ENCODE results near the gene NTN4. TPM values are rescaled to one million over a fixed set of nuclear protein-coding genes. Genes with fewer than 3 reads are reported as not detected.
"Not testable (repeated sequence)": the region's sequence is repeated elsewhere in the genome, so short reads cannot be mapped to it uniquely, and the experiment has no call there.

Gene NTN4
- total RNA-seq, 3 donors from 2014 or later = 0.13 to 0.16 (median 0.16) TPM

- ATAC-seq = no peak
- DNase-seq = no peak
- peaks cover 21% of the 10 kb centered on the region for H3K9me3 Mint-ChIP-seq
- H3K4me3 Mint-ChIP-seq = no peak overlapping the region
- H3K36me3 Mint-ChIP-seq (ENCODE audit: insufficient read depth) = peaks cover 4% of the 10 kb centered on the region
- H3K27me3 Mint-ChIP-seq (ENCODE audit: low read depth) = no peaks in the 10 kb centered on the region
- no peaks in the 10 kb centered on the region for H3K4me1 Mint-ChIP-seq (ENCODE audit: low read depth)
Measured at GRCh38 chr12:95742586-95742985, 48.0 kb downstream of the NTN4 start.

DNA sequence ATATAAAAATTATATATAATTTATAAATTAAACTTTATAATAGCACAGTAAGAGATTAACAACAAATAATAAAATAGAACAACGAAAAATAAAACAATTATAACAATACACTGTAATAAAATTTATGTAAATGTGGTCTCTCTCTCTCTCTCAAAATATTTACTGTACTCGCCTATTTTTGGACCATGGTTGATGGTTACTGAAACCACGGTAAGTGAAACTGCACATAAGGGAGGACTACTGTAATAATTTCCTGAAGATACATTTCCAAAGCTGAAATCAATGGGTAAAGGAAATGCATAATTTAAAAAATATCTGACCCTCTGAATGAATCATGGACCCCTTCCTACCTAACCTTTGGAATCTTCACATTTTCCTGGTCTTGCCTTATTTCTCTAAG, 48.9 kb downstream of the NTN4 start:
- H3K4me3 Mint-ChIP-seq = no peak overlapping the region
- peaks cover 19% of the 10 kb centered on the region for H3K9me3 Mint-ChIP-seq
- no peaks in the 10 kb centered on the region for H3K4me1 Mint-ChIP-seq (ENCODE audit: low read depth)
- no peak for DNase-seq
- ATAC-seq = no peak
- peaks cover 4% of the 10 kb centered on the region for H3K36me3 Mint-ChIP-seq (ENCODE audit: insufficient read depth)
- no peaks in the 10 kb centered on the region for H3K27me3 Mint-ChIP-seq (ENCODE audit: low read depth)

DNA sequence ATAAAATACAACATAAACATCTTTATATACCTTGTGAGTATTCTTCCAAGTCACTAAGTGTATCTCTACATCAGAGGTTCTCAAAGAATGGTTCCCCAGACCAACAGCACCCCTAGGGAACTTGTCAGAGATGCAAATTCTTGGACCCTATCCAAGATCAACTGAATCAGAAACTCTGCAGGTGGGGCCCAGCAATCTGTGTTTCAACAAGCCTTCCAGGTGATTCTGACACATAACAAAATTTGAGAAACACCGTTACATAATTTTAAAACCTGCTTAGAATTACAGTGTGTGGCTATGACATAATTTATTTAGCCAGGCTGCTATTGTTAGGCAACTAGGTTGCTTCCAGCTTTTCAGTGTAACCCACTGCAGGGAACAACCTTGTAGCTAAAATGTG, 49.8 kb downstream of the NTN4 start:
- Mint-ChIP-seq H3K27me3 (ENCODE audit: low read depth) (no peaks in the 10 kb centered on the region), H3K4me1 (ENCODE audit: low read depth) (no peaks in the 10 kb centered on the region), H3K9me3 (peaks cover 12% of the 10 kb centered on the region), H3K4me3 (no peak overlapping the region), H3K36me3 (ENCODE audit: insufficient read depth) (peaks cover 1% of the 10 kb centered on the region)
- no peak for ATAC-seq
- no peak for DNase-seq

GRCh38 chr12:95739561-95740313, 50.8 kb downstream of the NTN4 start:
- ATAC-seq (no peak), DNase-seq (no peak)
- H3K36me3 Mint-ChIP-seq (ENCODE audit: insufficient read depth) = no peaks in the 10 kb centered on the region
- H3K27me3 Mint-ChIP-seq (ENCODE audit: low read depth) = no peaks in the 10 kb centered on the region
- no peak overlapping the region for H3K4me3 Mint-ChIP-seq
- H3K4me1 Mint-ChIP-seq (ENCODE audit: low read depth) = no peaks in the 10 kb centered on the region
- H3K9me3 Mint-ChIP-seq = peaks cover 2% of the 10 kb centered on the region

GRCh38 chr12:95738024-95738611, 52.4 kb downstream of the NTN4 start:
- no peak overlapping the region for H3K4me3 Mint-ChIP-seq
- H3K9me3 Mint-ChIP-seq = no peaks in the 10 kb centered on the region
- ATAC-seq = no peak
- H3K36me3 Mint-ChIP-seq (ENCODE audit: insufficient read depth) = no peaks in the 10 kb centered on the region
- H3K27me3 Mint-ChIP-seq (ENCODE audit: low read depth) = no peaks in the 10 kb centered on the region
- no peaks in the 10 kb centered on the region for H3K4me1 Mint-ChIP-seq (ENCODE audit: low read depth)
- DNase-seq = no peak

DNA sequence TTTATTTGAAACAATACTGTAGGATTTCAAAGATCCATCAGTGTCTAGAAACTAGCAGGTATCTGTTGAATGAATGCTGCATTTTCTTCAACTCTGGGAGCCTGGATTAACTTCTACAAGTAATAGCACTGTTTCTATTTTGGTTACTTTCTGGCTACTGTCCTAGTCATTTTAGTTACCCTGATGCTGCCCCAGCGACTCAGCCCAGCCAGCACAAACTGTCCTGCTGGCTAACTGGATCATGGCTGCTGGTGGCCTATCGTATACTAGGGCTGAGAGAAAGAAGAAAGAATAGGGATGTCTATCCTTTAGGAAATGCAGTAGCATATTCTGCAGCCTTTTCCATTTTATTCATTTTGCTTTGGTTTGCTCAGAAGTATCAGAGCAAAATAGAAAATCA, 53.9 kb downstream of the NTN4 start:
- no peak for DNase-seq
- no peaks in the 10 kb centered on the region for H3K9me3 Mint-ChIP-seq
- H3K27me3 Mint-ChIP-seq (ENCODE audit: low read depth) = no peaks in the 10 kb centered on the region
- H3K4me3 Mint-ChIP-seq = no peak overlapping the region
- ATAC-seq = no peak
- H3K36me3 Mint-ChIP-seq (ENCODE audit: insufficient read depth) = no peaks in the 10 kb centered on the region
- no peaks in the 10 kb centered on the region for H3K4me1 Mint-ChIP-seq (ENCODE audit: low read depth)

- H3K4me3 Mint-ChIP-seq; H3K9me3 Mint-ChIP-seq; DNase-seq; H3K4me1 Mint-ChIP-seq (ENCODE audit: low read depth); ATAC-seq; H3K36me3 Mint-ChIP-seq (ENCODE audit: insufficient read depth); H3K27me3 Mint-ChIP-seq (ENCODE audit: low read depth): not testable (repeated sequence)
Measured at GRCh38 chr12:95735728-95736127, 54.8 kb downstream of the NTN4 start.

- Mint-ChIP-seq H3K27me3 (ENCODE audit: low read depth) (no peaks in the 10 kb centered on the region), H3K9me3 (no peaks in the 10 kb centered on the region), H3K4me1 (ENCODE audit: low read depth) (no peaks in the 10 kb centered on the region), H3K36me3 (ENCODE audit: insufficient read depth) (no peaks in the 10 kb centered on the region), H3K4me3 (no peak overlapping the region)
- no peak for DNase-seq
- no peak for ATAC-seq
Measured at GRCh38 chr12:95733141-95733825, 57.3 kb downstream of the NTN4 start.

DNA sequence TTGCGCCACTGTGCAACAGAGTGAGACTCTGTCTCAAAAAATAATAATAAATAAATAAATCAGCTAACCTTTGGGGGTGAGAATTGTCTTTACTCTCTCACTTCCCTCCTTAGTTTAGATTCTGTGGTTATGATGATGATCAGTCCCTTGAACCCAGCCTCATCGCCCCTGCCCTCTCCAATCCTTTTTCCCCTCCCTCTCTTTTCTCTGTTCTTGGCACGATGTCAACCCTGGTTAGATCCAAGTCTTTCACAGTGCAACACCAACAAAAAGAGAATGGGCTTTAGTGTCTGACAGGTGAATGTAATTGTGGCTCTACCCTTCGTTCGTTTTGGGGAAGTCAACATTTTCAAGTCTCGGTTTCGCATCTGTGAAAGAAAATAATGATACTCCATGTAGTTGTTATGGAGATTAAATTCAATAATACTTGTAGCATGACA, 59.0 kb downstream of the NTN4 start:
- Mint-ChIP-seq H3K27me3 (ENCODE audit: low read depth) (no peaks in the 10 kb centered on the region), H3K4me1 (ENCODE audit: low read depth) (no peaks in the 10 kb centered on the region), H3K9me3 (no peaks in the 10 kb centered on the region), H3K4me3 (no peak overlapping the region), H3K36me3 (ENCODE audit: insufficient read depth) (no peaks in the 10 kb centered on the region)
- ATAC-seq (no peak), DNase-seq (no peak)

GRCh38 chr12:95730457-95730856, 60.1 kb downstream of the NTN4 start:
- ATAC-seq = no peak
- H3K4me1 Mint-ChIP-seq (ENCODE audit: low read depth) = no peaks in the 10 kb centered on the region
- no peaks in the 10 kb centered on the region for H3K9me3 Mint-ChIP-seq
- no peaks in the 10 kb centered on the region for H3K36me3 Mint-ChIP-seq (ENCODE audit: insufficient read depth)
- no peak overlapping the region for H3K4me3 Mint-ChIP-seq
- H3K27me3 Mint-ChIP-seq (ENCODE audit: low read depth) = no peaks in the 10 kb centered on the region
- no peak for DNase-seq

GRCh38 chr12:95726903-95727302, 63.7 kb downstream of the NTN4 start:
- no peaks in the 10 kb centered on the region for H3K4me1 Mint-ChIP-seq (ENCODE audit: low read depth)

DNA sequence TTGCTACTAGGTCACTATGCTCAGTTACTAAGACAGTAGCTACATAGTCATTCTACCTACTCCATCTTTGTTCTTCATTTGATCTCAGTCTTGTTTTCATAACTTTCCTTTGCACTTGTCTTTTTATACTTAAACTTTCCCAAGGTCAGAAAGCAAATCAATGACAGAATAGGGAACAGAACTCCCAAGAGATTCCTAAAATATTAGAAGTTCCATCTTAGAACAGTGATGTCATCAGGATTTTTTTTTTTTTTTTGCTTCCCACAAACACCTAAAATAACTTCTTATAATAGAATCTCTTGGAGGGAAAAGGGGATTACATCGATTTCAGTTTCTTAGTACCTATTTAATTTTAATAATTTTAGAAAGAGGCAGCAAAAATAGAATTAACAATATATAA, 65.8 kb downstream of the NTN4 start:
- no peaks in the 10 kb centered on the region for H3K9me3 Mint-ChIP-seq
- no peak for DNase-seq

More at GRCh38 chr12:95726903-95727302, 63.7 kb downstream of the NTN4 start:
- no peak for ATAC-seq
- no peak for DNase-seq
- Mint-ChIP-seq H3K4me3 (no peak overlapping the region), H3K36me3 (ENCODE audit: insufficient read depth) (no peaks in the 10 kb centered on the region), H3K27me3 (ENCODE audit: low read depth) (no peaks in the 10 kb centered on the region), H3K9me3 (no peaks in the 10 kb centered on the region)

DNA sequence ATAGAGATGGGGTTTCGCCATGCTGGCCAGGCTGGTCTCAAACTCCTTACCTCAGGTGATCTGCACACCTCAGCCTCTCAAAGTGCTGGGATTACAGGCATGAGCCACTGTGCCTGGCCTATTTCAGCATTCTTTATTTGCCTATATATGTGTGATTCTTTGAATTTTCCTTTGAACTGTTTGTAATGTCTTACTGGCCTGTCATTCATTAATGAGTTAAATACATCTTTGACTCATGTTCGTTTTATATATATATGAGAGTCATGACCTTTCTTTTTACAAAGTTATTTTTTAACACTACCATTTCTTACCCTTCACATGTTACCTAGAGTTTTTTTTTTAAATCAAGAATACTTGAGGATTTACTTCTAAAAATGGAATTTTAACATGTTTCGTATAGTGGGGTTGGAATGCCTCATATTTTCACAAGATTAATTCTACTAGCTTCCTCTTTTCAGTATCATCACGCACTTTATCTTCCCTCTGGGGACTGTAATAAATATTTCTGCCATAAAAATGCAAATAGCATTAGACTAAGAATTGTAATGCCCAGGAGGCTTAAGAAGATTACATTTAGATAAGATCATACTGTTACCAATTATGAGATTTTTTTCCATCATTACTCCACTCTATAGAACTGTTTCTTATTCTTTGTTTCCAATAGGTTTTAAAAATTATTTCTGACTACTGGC, 66.7 kb downstream of the NTN4 start:
- H3K4me1 Mint-ChIP-seq (ENCODE audit: low read depth) = no peaks in the 10 kb centered on the region
- no peaks in the 10 kb centered on the region for H3K9me3 Mint-ChIP-seq
- no peaks in the 10 kb centered on the region for H3K36me3 Mint-ChIP-seq (ENCODE audit: insufficient read depth)
- DNase-seq (no peak), ATAC-seq (no peak)
- H3K4me3 Mint-ChIP-seq = no peak overlapping the region
- no peaks in the 10 kb centered on the region for H3K27me3 Mint-ChIP-seq (ENCODE audit: low read depth)

More for the DNA sequence above, 65.8 kb downstream of the NTN4 start:
- H3K36me3 Mint-ChIP-seq (ENCODE audit: insufficient read depth) = no peaks in the 10 kb centered on the region
- no peaks in the 10 kb centered on the region for H3K4me1 Mint-ChIP-seq (ENCODE audit: low read depth)
- H3K4me3 Mint-ChIP-seq = no peak overlapping the region
- H3K27me3 Mint-ChIP-seq (ENCODE audit: low read depth) = no peaks in the 10 kb centered on the region
- no peak for ATAC-seq

DNA sequence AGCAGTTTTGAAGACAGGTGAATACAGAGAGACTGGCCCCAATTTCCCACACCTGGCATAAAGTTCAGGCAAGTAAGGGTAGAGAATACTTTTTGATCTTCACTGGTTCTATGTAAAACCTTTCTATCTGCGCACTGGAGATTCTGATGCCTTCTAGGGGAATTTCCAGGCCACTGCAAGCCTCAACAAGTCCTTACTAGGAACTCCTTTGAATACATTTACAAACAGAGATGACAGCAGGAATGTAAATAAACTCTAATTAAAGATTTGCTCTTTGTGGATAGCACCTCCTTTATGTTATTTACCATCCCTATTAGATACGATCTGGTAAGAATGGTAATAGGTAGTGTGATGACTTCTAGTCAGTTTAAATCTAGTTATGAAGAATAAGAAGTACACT, 69.2 kb downstream of the NTN4 start:
- Mint-ChIP-seq H3K4me3 (no peak overlapping the region), H3K4me1 (ENCODE audit: low read depth) (no peaks in the 10 kb centered on the region), H3K27me3 (ENCODE audit: low read depth) (no peaks in the 10 kb centered on the region), H3K36me3 (ENCODE audit: insufficient read depth) (no peaks in the 10 kb centered on the region), H3K9me3 (no peaks in the 10 kb centered on the region)
- ATAC-seq (no peak), DNase-seq (no peak)
